Tibial nerve (tissue), 4 donors: ENCODE results near the gene PTPRT. TPM values are rescaled to one million over a fixed set of nuclear protein-coding genes. Genes with fewer than 3 reads are reported as not detected.

Experiments
- DNase-seq, 2 donors: peaks; one replicate each; pipeline ENCODE4 v3.0.0-alpha.2; 2019; ENCODE audit warnings: low spot score in 2 of 2
- H3K27ac ChIP-seq, 4 donors: fragments of 200-600 bp; sonication (generic) in 3 of 4; one replicate each; pipeline ENCODE4 v1.5.1; 2017 to 2019; ENCODE audit warnings: mild to moderate bottlenecking in 1 of 4
- H3K27me3 ChIP-seq, 2 donors: fragments of 200-600 bp; sonication (generic) in 1 of 2; one replicate each; pipeline versions ENCODE4 v1.5.1 to v1.6.0; 2017 to 2019
- H3K36me3 ChIP-seq, 3 donors: fragments of 200-600 bp; sonication (generic); one replicate each; pipeline ENCODE4 v1.5.1; 2018 to 2019
- H3K4me1 ChIP-seq, 4 donors: fragments of 200-600 bp; sonication (generic) in 3 of 4; one replicate each; pipeline ENCODE4 v1.5.1; 2017 to 2019
- H3K4me3 ChIP-seq, 4 donors: fragments of 200-600 bp; sonication (generic) in 3 of 4; one replicate each; pipeline ENCODE4 v1.5.1; 2017 to 2019; ENCODE audit warnings: mild to moderate bottlenecking in 1 of 4, moderate library complexity in 1 of 4
- H3K9me3 ChIP-seq, 4 donors: fragments of 200-600 bp; sonication (generic) in 3 of 4; one replicate each; pipeline ENCODE4 v1.5.1; 2017 to 2019
- CTCF ChIP-seq, 5 experiments: fragments of 200-600 bp in 3 of 5; fragments of 450-650 bp in 2 of 5; sonication (generic) in 3 of 5; IDR thresholded peaks; one replicate each; pipeline ENCODE4 v1.5.1; 2016 to 2019; ENCODE audit warnings: antibody characterized with exemption in 5 of 5, mild to moderate bottlenecking in 3 of 5, moderate library complexity in 2 of 5
- EP300 ChIP-seq, 2 donors: sonication (generic); formaldehyde crosslinking; IDR thresholded peaks; one replicate each; pipeline ENCODE4 v1.6.1; 2017; ENCODE audit warnings: antibody characterized with exemption in 2 of 2, mild to moderate bottlenecking in 1 of 2
- POLR2A ChIP-seq, 2 donors: fragments of 450-650 bp; IDR thresholded peaks; one replicate each; pipeline ENCODE4 v1.6.1; 2017; ENCODE audit warnings: antibody characterized with exemption in 2 of 2, mild to moderate bottlenecking in 2 of 2, moderate library complexity in 2 of 2
- WGBS, 2 donors: methylation state at CpG; one replicate each; pipeline ENCODE4 v1.1.5; 2018; 5-methylcytosine and 5-hydroxymethylcytosine counted together
- total RNA-seq, 4 donors: library from RNA; depleted of rRNA; stranded (reverse); fragments of >200 nt; gene quantifications; one replicate each; pipeline ENCODE4 v1.1.0, GENCODE V29; 2016

The PTPRT gene
- total RNA-seq, 4 donors from 2014 or later: under 0.01 TPM; not detected in 3

GRCh38 chr20:42641886-42642285 is 547.8 kb downstream of the PTPRT start:
- DNase-seq: no peak
- Histone ChIP-seq H3K4me1 (no peaks in the 10 kb centered on the region), H3K9me3 (peaks cover 0 to 7% (median 0%) of the 10 kb centered on the region in 4 donors), H3K27ac (no peak overlapping the region), H3K4me3 (no peak overlapping the region), H3K27me3 (no peaks in the 10 kb centered on the region), H3K36me3 (no peaks in the 10 kb centered on the region)
- 71 to 80% methylated on average over 1 of the region's 1 CpG for WGBS, 2 donors
- TF ChIP-seq CTCF (IDR thresholded peaks at IDR 0.05): no peak
- TF ChIP-seq EP300 (IDR thresholded peaks at IDR 0.05): no peak
- TF ChIP-seq POLR2A (IDR thresholded peaks at IDR 0.05): no peak

GRCh38 chr20:42639140-42639539 is 550.6 kb downstream of the PTPRT start:
- Histone ChIP-seq H3K27ac (no peak overlapping the region), H3K4me3 (no peak overlapping the region), H3K27me3 (no peaks in the 10 kb centered on the region), H3K9me3 (peaks cover 0 to 7% (median 0%) of the 10 kb centered on the region in 4 donors), H3K36me3 (no peaks in the 10 kb centered on the region), H3K4me1 (no peaks in the 10 kb centered on the region)
- no peak for DNase-seq
- 66 to 77% methylated on average over 5 of the region's 5 CpGs for WGBS, 2 donors
- TF ChIP-seq EP300 (IDR thresholded peaks at IDR 0.05) (no peak), CTCF (IDR thresholded peaks at IDR 0.05) (no peak), POLR2A (IDR thresholded peaks at IDR 0.05) (no peak)

DNA sequence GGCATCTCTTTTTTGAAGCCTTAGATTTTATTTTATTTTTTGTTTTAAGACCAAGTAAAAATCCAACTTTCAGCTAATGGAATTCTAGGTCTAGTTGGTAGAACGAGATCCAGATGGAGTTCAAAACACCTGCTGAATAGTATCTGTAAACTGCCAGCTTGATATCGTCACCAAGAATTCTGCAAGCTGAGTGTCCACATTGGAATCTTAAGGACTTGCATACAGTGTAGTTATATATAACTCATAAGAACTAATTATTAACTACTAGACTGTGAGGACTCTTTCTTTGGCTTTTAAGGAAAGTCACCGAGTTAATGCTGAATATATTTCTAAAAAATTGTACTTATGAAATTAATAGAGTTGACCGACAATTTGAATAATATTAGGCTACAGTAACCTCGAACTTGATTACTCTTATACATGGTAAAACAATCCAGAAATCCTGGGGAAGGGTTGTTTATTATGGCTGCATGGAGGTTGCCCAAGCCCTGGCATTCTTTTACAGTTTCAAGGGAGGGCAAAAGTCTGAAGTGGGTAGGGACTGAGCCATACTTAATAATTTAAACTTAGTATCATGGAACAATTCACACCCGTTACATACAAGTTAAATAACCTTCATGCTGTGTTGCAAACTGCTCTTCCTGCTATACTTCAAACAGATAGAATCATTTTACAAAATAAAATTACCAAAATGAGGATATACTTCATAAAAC is 553.9 kb downstream of the PTPRT start:
- no peaks in the 10 kb centered on the region for H3K9me3 ChIP-seq
- no peak overlapping the region for H3K27ac ChIP-seq
- TF ChIP-seq EP300 (IDR thresholded peaks at IDR 0.05) (no peak), CTCF (IDR thresholded peaks at IDR 0.05) (no peak), POLR2A (IDR thresholded peaks at IDR 0.05) (no peak)
- no peaks in the 10 kb centered on the region for H3K4me1 ChIP-seq
- no peaks in the 10 kb centered on the region for H3K27me3 ChIP-seq
- no peaks in the 10 kb centered on the region for H3K36me3 ChIP-seq
- H3K4me3 ChIP-seq: no peak overlapping the region
- DNase-seq: no peak
- 76 to 81% methylated on average over 6 of the region's 6 CpGs for WGBS, 2 donors

GRCh38 chr20:42634156-42634555 is 555.5 kb downstream of the PTPRT start:
- Histone ChIP-seq H3K4me3 (no peak overlapping the region), H3K27ac (no peak overlapping the region), H3K9me3 (no peaks in the 10 kb centered on the region), H3K36me3 (no peaks in the 10 kb centered on the region), H3K27me3 (no peaks in the 10 kb centered on the region), H3K4me1 (no peaks in the 10 kb centered on the region)
- no peak for DNase-seq
- TF ChIP-seq EP300 (IDR thresholded peaks at IDR 0.05) (no peak), POLR2A (IDR thresholded peaks at IDR 0.05) (no peak), CTCF (IDR thresholded peaks at IDR 0.05) (no peak)
- 91 to 93% methylated on average over 2 of the region's 2 CpGs for WGBS, 2 donors

GRCh38 chr20:42628683-42629082 is 561.0 kb downstream of the PTPRT start:
- H3K4me1 ChIP-seq: no peaks in the 10 kb centered on the region
- TF ChIP-seq POLR2A (IDR thresholded peaks at IDR 0.05) (no peak), EP300 (IDR thresholded peaks at IDR 0.05) (no peak), CTCF (IDR thresholded peaks at IDR 0.05) (no peak)
- no peak overlapping the region for H3K27ac ChIP-seq
- H3K36me3 ChIP-seq: no peaks in the 10 kb centered on the region
- no peak for DNase-seq
- WGBS, 2 donors: 66 to 86% methylated on average over 1 of the region's 1 CpG
- H3K27me3 ChIP-seq: no peaks in the 10 kb centered on the region
- H3K9me3 ChIP-seq: no peaks in the 10 kb centered on the region
- H3K4me3 ChIP-seq: no peak overlapping the region
